Left lung (tissue), 10 donors: ENCODE results near the gene DCAF8. TPM values are rescaled to one million over a fixed set of nuclear protein-coding genes. Genes with fewer than 3 reads are reported as not detected.

ENCODE experiments used
- ATAC-seq: fragments of 200-7000 bp; cut with Tn5 transposase; one replicate; pipeline ENCODE4 v1.9.1; 2020; ENCODE audit warnings: moderate library complexity
- DNase-seq, 4 donors: peaks; one replicate each; pipeline ENCODE4 v3.0.0-alpha.2; 2013 to 2020
- H3K27ac ChIP-seq, 2 donors: fragments of 200-600 bp; sonication (generic) in 1 of 2; one replicate each; pipeline versions ENCODE4 v1.5.0 to v1.8.0; 2020 to 2021
- H3K27me3 ChIP-seq, 2 donors: fragments of 200-600 bp; sonication (generic) in 1 of 2; one replicate each; pipeline versions ENCODE4 v1.5.0 to v1.8.0; 2020 to 2021
- H3K36me3 ChIP-seq, 2 donors: fragments of 200-600 bp; sonication (generic) in 1 of 2; one replicate each; pipeline versions ENCODE4 v1.5.0 to v1.8.0; 2020 to 2021
- H3K4me1 ChIP-seq, 2 donors: fragments of 200-600 bp; one replicate each; pipeline ENCODE4 v1.8.0; 2021
- H3K4me3 ChIP-seq, 2 donors: fragments of 200-600 bp; sonication (generic) in 1 of 2; one replicate each; pipeline versions ENCODE4 v1.5.0 to v1.8.0; 2020 to 2021; ENCODE audit warnings: mild to moderate bottlenecking in 1 of 2
- H3K9me3 ChIP-seq, 2 donors: fragments of 200-600 bp; sonication (generic) in 1 of 2; one replicate each; pipeline versions ENCODE4 v1.5.0 to v1.8.0; 2020 to 2021
- intact Hi-C, 2 donors: fragments of 100-400 bp; cut with DNase I; formaldehyde crosslinking; loops; one replicate each; pipeline versions ENCODE4 v1.11.2 to v1.14.2; 2022
- polyA plus RNA-seq, 6 donors: library from polyadenylated mRNA; unstranded; fragments of 120-200 nt; gene quantifications; one replicate each; pipeline ENCODE4 v1.2.1, GENCODE V29; 2013; ENCODE audit not compliant: insufficient read length in 6 of 6
- total RNA-seq, 2 donors: library from RNA; stranded (reverse); fragmentation: NEBNext Ultra II Directional; extraction: Animal tissue kit (Norgen Biotek cat#: 25700); gene quantifications; one replicate each; pipeline ENCODE4 v1.2.1, GENCODE V29; 2021
- TF ChIP-seq, protein P1 (sequence below), 2 donors: fragments of 200-600 bp; sonication (generic) in 1 of 2; IDR thresholded peaks; one replicate each; pipeline versions ENCODE4 v1.5.0 to v1.8.0; 2021; ENCODE audit warnings: antibody characterized with exemption in 2 of 2
- donor health status: DM: no; HTN: yes; CAD: no.
- donor health status: DM: no; HTN: no; CAD: no.

The DCAF8 gene
- total and polyA plus RNA-seq, 8 donors = 93.9 to 235 (median 200) TPM

DNA sequence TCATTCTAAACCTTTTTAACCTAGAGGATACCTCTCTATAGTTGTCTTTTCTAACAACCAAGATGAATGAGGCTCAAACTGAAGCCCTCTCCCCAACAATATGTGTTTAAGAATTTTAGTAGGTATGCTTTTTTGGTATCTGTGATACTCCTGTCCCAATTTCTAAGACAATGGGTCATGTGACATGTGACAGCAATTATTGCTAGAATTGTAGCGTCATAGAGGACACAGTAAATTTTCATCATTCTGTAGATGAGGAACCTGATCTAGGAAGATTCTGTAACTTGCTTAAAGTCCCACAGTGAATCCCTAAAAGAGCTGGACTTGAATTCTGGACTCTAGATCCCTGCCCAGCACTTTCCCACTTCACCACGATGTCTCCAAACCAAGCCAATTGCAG lies 83.6 kb downstream of the DCAF8 start:
- no peak for ATAC-seq
- no peaks in the 10 kb centered on the region for H3K27me3 ChIP-seq
- H3K4me3 ChIP-seq = no peak overlapping the region
- TF ChIP-seq, protein P1, sequence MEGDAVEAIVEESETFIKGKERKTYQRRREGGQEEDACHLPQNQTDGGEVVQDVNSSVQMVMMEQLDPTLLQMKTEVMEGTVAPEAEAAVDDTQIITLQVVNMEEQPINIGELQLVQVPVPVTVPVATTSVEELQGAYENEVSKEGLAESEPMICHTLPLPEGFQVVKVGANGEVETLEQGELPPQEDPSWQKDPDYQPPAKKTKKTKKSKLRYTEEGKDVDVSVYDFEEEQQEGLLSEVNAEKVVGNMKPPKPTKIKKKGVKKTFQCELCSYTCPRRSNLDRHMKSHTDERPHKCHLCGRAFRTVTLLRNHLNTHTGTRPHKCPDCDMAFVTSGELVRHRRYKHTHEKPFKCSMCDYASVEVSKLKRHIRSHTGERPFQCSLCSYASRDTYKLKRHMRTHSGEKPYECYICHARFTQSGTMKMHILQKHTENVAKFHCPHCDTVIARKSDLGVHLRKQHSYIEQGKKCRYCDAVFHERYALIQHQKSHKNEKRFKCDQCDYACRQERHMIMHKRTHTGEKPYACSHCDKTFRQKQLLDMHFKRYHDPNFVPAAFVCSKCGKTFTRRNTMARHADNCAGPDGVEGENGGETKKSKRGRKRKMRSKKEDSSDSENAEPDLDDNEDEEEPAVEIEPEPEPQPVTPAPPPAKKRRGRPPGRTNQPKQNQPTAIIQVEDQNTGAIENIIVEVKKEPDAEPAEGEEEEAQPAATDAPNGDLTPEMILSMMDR (IDR thresholded peaks at IDR 0.05) = no peak
- H3K9me3 ChIP-seq = no peaks in the 10 kb centered on the region
- H3K36me3 ChIP-seq = no peaks in the 10 kb centered on the region
- H3K27ac ChIP-seq = no peak overlapping the region
- H3K4me1 ChIP-seq = no peaks in the 10 kb centered on the region
- intact Hi-C loops = no loop called here
- no peak for DNase-seq

DNA sequence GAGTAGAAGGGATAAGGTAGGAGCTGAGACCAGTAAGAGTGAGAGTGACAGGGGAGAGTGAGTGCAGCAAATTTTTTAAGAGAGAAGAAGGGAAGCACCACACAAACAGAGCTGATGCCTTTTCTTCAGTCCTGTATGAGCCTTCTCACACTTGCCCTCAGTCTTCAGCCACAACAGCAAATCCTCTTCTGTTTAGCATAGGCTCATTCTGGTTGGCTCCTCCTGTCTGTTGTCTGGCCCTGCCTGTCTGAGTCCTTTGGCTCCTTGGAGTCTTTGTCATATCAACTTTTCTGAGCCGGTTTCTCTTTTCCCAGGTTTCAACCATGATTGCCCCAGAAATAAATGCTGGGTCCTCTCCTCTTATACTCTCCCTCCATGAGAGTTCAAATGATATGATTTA lies 84.7 kb downstream of the DCAF8 start:
- Histone ChIP-seq H3K36me3 (no peaks in the 10 kb centered on the region), H3K27me3 (no peaks in the 10 kb centered on the region), H3K27ac (no peak overlapping the region), H3K4me3 (no peak overlapping the region), H3K9me3 (no peaks in the 10 kb centered on the region), H3K4me1 (no peaks in the 10 kb centered on the region)
- intact Hi-C loops = no loop called here
- TF ChIP-seq, protein P1 (IDR thresholded peaks at IDR 0.05) = no peak
- no peak for DNase-seq
- no peak for ATAC-seq

DNA sequence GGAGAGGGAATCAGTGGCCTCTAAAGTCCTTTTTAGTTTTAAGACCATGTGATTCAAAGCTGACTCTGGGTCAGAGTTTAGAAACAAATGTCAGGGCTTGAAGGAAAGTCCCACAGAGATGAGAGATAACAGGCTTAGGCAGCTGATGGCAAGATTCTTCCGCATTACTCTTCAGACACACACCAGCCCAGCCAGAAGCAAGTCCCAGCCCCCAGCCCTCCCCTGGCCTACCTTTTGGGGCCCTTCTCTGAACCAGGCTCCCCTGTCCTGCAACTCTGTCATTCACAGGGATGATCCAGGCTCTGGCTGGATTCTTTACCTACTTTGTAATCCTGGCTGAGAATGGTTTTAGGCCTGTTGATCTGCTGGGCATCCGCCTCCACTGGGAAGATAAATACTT lies 85.1 kb downstream of the DCAF8 start:
- Histone ChIP-seq H3K36me3 (no peaks in the 10 kb centered on the region), H3K27me3 (no peaks in the 10 kb centered on the region), H3K9me3 (no peaks in the 10 kb centered on the region), H3K4me3 (no peak overlapping the region), H3K4me1 (no peaks in the 10 kb centered on the region), H3K27ac (no peak overlapping the region)
- intact Hi-C loops = no loop called here
- DNase-seq = no peak
- ATAC-seq = no peak
- TF ChIP-seq, protein P1 (IDR thresholded peaks at IDR 0.05) = no peak

DNA sequence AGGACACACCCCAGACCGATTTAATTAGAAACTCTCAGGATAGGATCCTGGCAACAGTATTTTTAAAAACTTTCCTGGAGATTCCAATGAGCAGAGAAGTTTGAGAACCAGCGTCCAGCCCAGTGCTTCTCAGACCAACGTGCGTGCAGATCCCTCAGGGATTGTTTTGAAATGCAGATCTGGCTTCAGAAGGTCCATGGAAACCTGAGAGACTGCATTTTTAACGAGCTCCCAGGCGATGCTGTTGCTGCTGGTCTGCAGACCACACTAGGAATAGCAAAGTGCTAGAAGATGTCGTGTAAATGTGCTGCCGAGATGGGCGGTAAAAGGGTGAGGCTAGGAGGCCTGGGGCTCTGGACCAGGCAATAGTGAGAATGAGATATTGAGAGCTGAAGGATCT lies 90.4 kb downstream of the DCAF8 start:
- no peak for ATAC-seq
- no peaks in the 10 kb centered on the region for H3K4me1 ChIP-seq
- H3K27me3 ChIP-seq = peaks cover 0 to 4% of the 10 kb centered on the region in 2 donors
- DNase-seq = no peak
- TF ChIP-seq, protein P1 (IDR thresholded peaks at IDR 0.05) = no peak
- no peaks in the 10 kb centered on the region for H3K36me3 ChIP-seq
- H3K27ac ChIP-seq = no peak overlapping the region
- no peak overlapping the region for H3K4me3 ChIP-seq
- intact Hi-C loops = no loop called here
- no peaks in the 10 kb centered on the region for H3K9me3 ChIP-seq

DNA sequence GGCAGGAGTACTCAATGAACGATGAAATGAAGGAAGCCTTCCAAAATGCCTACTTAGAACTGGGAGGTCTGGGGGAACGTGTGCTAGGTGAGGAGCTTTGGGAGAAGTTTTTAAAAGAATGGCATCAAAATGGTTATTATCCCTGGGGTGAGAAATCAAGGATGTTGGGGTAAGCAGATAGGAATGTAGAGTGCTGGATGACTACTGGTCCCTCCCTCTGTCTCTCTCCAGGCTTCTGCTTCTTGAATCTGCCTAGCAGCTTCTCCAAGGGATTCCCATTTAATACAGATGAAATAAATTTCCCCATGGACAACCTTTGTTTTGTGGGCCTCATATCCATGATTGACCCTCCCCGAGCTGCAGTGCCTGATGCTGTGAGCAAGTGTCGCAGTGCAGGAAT lies 91.0 kb downstream of the DCAF8 start:
- H3K36me3 ChIP-seq = no peaks in the 10 kb centered on the region
- TF ChIP-seq, protein P1 (IDR thresholded peaks at IDR 0.05) = no peak
- H3K4me3 ChIP-seq = no peak overlapping the region
- intact Hi-C loops = no loop called here
- H3K4me1 ChIP-seq = peaks cover 0 to 4% of the 10 kb centered on the region in 2 donors
- H3K27ac ChIP-seq = no peak overlapping the region
- DNase-seq (no peak), ATAC-seq (no peak)
- no peaks in the 10 kb centered on the region for H3K9me3 ChIP-seq
- peaks cover 0 to 6% of the 10 kb centered on the region in 2 donors for H3K27me3 ChIP-seq
